Endometrial microvascular endothelial cells (primary cell): ENCODE data around the gene GSTK1. TPM values are rescaled to one million over a fixed set of nuclear protein-coding genes. Genes with fewer than 3 reads are reported as not detected.
"Not testable (repeated sequence)": the region's sequence is repeated elsewhere in the genome, so short reads cannot be mapped to it uniquely, and the experiment has no call there.

Source experiments
- in situ Hi-C: cut with HindIII; loops from 2 replicates; pipeline ENCODE4 v1.10.0; 2017; ENCODE audit warnings: low sequenced_read_pairs, low pct_unique_long_range_greater_than_20kb; ENCODE audit errors: inconsistent ontology term
- total RNA-seq: library from RNA; depleted of rRNA; stranded (reverse); fragments of >200 nt; gene quantifications from one replicate; pipeline ENCODE4 v1.2.3, GENCODE V29; 2015; ENCODE audit errors: inconsistent ontology term

The GSTK1 gene
- total RNA-seq, 1 donor from 2014 or later, result 212 TPM

- in situ Hi-C loops, result no loop called here
Observed at GRCh38 chr7:143287339-143287934, 24.2 kb downstream of the GSTK1 start.

- in situ Hi-C loops, result no loop called here
Observed at GRCh38 chr7:143287935-143288826, 24.9 kb downstream of the GSTK1 start, which contains the start of gene CASP2. TSS of gene CASP2 (plus strand) at chr7:143288351. CDS start at chr7:143288456, 105 bp downstream.

GRCh38 chr7:143288836-143289235 lies 25.6 kb downstream of the GSTK1 start:
- in situ Hi-C loops, result no loop called here

GRCh38 chr7:143289421-143289820 lies 26.2 kb downstream of the GSTK1 start:
- in situ Hi-C loops, result no loop called here

- in situ Hi-C loops, result not testable (repeated sequence)
Observed at GRCh38 chr7:143289888-143290287, 26.6 kb downstream of the GSTK1 start.

- in situ Hi-C loops, result no loop called here
Observed at GRCh38 chr7:143290293-143290692, 27.1 kb downstream of the GSTK1 start.

- in situ Hi-C loops, result no loop called here
Observed at GRCh38 chr7:143292876-143293275, 29.6 kb downstream of the GSTK1 start.

- in situ Hi-C loops, result no loop called here
Observed at GRCh38 chr7:143295870-143296269, 32.6 kb downstream of the GSTK1 start.

- in situ Hi-C loops, result no loop called here
Observed at GRCh38 chr7:143296686-143297085, 33.4 kb downstream of the GSTK1 start.

GRCh38 chr7:143299346-143299745 lies 36.1 kb downstream of the GSTK1 start:
- in situ Hi-C loops, result no loop called here

GRCh38 chr7:143299840-143300239 lies 36.6 kb downstream of the GSTK1 start:
- in situ Hi-C loops, result no loop called here

GRCh38 chr7:143300959-143301935 lies 38.0 kb downstream of the GSTK1 start:
- in situ Hi-C loops, result no loop called here

- in situ Hi-C loops, result no loop called here
Observed at GRCh38 chr7:143303733-143304132, 40.5 kb downstream of the GSTK1 start.

GRCh38 chr7:143304938-143305337 lies 41.7 kb downstream of the GSTK1 start:
- in situ Hi-C loops, result no loop called here

- in situ Hi-C loops, result no loop called here
Observed at GRCh38 chr7:143305423-143306070, 42.3 kb downstream of the GSTK1 start.

- in situ Hi-C loops, result no loop called here
Observed at GRCh38 chr7:143308632-143309031, 45.4 kb downstream of the GSTK1 start.

GRCh38 chr7:143314127-143314526 lies 50.9 kb downstream of the GSTK1 start:
- in situ Hi-C loops, result no loop called here

GRCh38 chr7:143315776-143316175 lies 52.5 kb downstream of the GSTK1 start, which contains the start of gene CLCN1:
TSS of gene CLCN1 (plus strand) at chr7:143316111. CDS start at chr7:143316213, 102 bp downstream.
- in situ Hi-C loops, result no loop called here
